NT2/D1 (cell line): ENCODE measurements around the gene LRRC4C.

ENCODE experiments used
- SUZ12 ChIP-seq: IDR thresholded peaks from 2 replicates; pipeline ENCODE4 v1.6.1; 2011; ENCODE audit not compliant: insufficient read length, insufficient read depth; ENCODE audit errors: extremely low read depth
- YY1 ChIP-seq: IDR thresholded peaks from 2 replicates; pipeline ENCODE4 v1.6.1; 2011; ENCODE audit not compliant: insufficient read length, insufficient read depth

DNA sequence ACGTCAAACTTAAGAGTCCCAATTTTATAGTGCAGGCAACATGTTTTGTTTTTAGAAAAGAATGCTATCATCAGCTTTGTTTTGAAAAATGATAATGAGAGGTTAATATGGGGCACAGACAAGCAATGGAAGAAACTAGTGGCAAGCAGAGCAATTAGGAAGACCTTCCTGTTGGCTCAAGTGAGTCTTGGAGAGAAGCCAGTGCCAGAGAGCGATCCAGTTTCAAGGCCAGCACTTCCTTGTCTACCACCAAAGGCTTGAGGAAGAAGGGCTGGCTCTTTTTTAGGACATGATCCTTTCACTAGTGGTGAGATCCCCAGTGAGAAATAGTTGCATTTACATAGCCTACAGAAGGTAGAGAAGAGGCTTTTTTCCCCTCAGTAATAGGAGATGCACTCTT lies 1340.7 kb downstream of the LRRC4C start:
- TF ChIP-seq YY1 (no peak), SUZ12 (no peak)
